ENCODE data around the gene ARHGEF4. TPM values are rescaled to one million over a fixed set of nuclear protein-coding genes. Genes with fewer than 3 reads are reported as not detected.

ARHGEF4 gene
- total and polyA plus RNA-seq, 7 donors, result 1.7 to 32.4 (median 17.2) TPM; not detected in 1

DNA sequence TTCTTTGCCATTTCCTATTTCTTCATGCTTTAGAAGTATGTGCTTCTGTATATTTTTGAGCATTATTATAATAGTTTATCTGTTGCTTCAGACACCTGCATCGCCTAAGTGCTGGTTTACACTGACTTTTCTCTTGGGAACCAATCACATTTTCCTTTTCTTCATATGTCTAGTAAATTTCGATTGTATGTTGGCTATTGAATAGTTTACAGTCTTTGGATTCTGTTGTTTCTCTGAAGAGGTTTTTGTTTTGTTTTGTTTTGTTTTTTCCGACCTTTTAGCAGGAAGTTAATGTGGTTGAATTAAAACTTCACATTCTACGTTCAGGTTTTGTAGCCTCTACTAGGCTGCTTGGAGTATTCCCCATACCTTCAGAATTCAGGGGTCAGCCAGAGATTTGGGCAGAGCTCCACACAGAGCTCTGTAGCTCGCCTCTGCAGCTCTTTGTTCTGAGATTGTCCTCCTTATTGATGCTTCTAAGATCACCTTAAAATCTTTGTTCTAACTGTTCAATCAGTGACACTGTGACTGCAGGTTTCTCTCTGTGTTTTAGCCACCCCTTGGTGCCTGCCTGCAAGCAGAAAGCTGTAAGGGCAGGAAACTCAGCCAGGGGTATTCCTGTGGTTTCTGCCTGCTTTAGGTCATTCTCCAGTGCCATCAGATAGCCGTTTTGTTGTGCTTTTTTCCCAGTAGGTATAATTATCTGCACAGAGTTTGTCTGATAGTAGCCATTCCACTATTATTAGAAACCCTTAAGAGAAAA lies 173.2 kb downstream of the ARHGEF4 start:
- Histone ChIP-seq H3K27ac (no peak overlapping the region), H3K27me3 (peaks cover 0 to 15% (median 0%) of the 10 kb centered on the region in 3 donors), H3K4me3 (no peak overlapping the region), H3K36me3 (no peaks in the 10 kb centered on the region), H3K9me3 (no peaks in the 10 kb centered on the region), H3K4me1 (no peaks in the 10 kb centered on the region)
- no peak for TF ChIP-seq EP300 (IDR thresholded peaks at IDR 0.05)
- no peak for TF ChIP-seq POLR2AphosphoS5 (IDR thresholded peaks at IDR 0.05)
- no peak for TF ChIP-seq POLR2A (IDR thresholded peaks at IDR 0.05)
- TF ChIP-seq, protein P1, sequence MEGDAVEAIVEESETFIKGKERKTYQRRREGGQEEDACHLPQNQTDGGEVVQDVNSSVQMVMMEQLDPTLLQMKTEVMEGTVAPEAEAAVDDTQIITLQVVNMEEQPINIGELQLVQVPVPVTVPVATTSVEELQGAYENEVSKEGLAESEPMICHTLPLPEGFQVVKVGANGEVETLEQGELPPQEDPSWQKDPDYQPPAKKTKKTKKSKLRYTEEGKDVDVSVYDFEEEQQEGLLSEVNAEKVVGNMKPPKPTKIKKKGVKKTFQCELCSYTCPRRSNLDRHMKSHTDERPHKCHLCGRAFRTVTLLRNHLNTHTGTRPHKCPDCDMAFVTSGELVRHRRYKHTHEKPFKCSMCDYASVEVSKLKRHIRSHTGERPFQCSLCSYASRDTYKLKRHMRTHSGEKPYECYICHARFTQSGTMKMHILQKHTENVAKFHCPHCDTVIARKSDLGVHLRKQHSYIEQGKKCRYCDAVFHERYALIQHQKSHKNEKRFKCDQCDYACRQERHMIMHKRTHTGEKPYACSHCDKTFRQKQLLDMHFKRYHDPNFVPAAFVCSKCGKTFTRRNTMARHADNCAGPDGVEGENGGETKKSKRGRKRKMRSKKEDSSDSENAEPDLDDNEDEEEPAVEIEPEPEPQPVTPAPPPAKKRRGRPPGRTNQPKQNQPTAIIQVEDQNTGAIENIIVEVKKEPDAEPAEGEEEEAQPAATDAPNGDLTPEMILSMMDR (IDR thresholded peaks at IDR 0.05), result no peak
- no peak for DNase-seq
- WGBS, 2 donors, result 61 to 69% methylated on average over 6 of the region's 6 CpGs
- intact Hi-C loops (cut with DNase I), result no loop called here

DNA sequence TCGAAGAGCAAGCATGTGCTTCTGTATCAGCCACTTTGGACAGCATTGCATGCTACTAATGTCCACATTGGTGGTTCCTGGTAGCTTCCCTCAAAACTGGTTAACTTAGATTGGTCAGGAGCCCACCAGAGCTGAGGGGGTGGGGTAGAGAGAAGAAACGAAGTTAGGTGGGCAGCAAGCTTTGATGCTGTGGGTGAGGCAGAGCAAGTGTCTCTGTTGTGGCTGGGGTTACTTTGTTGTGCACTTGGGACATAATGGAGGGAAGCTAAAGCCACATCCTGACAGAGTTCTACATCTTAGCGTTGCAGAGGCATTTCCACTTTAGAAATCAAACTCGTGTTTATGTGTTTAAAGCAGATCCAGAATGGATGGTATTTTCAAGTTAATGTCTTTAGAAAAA lies 173.9 kb downstream of the ARHGEF4 start:
- Histone ChIP-seq H3K9me3 (no peaks in the 10 kb centered on the region), H3K36me3 (no peaks in the 10 kb centered on the region), H3K27ac (no peak overlapping the region), H3K27me3 (peaks cover 0 to 15% (median 0%) of the 10 kb centered on the region in 3 donors), H3K4me3 (no peak overlapping the region), H3K4me1 (no peaks in the 10 kb centered on the region)
- intact Hi-C loops (cut with DNase I), result no loop called here
- 58 to 67% methylated on average over 4 of the region's 4 CpGs for WGBS, 2 donors
- TF ChIP-seq POLR2A (IDR thresholded peaks at IDR 0.05) (no peak), EP300 (IDR thresholded peaks at IDR 0.05) (no peak), POLR2AphosphoS5 (IDR thresholded peaks at IDR 0.05) (no peak)
- TF ChIP-seq, protein P1 (IDR thresholded peaks at IDR 0.05), result no peak
- DNase-seq, result no peak

DNA sequence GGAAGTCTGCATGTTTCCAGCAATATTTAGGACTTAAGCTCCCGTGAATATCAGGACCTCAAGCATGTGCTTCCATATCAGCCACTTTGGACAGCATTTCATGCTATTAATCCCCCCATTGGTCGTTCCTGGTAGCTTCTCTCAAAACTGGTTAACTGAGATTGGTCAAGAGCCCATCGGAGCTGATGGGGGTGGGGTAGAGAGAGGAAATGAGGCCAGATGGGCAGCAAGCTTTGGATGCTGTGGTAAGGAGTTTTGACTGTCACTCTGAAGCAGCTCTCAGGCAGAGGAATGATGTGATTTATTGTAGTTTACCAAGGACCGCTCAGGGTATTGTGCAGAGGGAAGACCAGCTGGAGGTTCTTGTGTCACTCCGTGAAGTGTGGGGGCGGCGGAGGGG lies 174.8 kb downstream of the ARHGEF4 start:
- TF ChIP-seq POLR2A (IDR thresholded peaks at IDR 0.05) (no peak), POLR2AphosphoS5 (IDR thresholded peaks at IDR 0.05) (no peak)
- TF ChIP-seq, protein P1 (IDR thresholded peaks at IDR 0.05), result no peak
- Histone ChIP-seq H3K4me3 (no peak overlapping the region), H3K27me3 (peaks cover 0 to 15% (median 0%) of the 10 kb centered on the region in 3 donors), H3K36me3 (no peaks in the 10 kb centered on the region), H3K9me3 (no peaks in the 10 kb centered on the region), H3K4me1 (no peaks in the 10 kb centered on the region), H3K27ac (no peak overlapping the region)
- 55 to 58% methylated on average over 7 of the region's 7 CpGs for WGBS, 2 donors
- DNase-seq, result no peak
- intact Hi-C loops (cut with DNase I), result no loop called here

DNA sequence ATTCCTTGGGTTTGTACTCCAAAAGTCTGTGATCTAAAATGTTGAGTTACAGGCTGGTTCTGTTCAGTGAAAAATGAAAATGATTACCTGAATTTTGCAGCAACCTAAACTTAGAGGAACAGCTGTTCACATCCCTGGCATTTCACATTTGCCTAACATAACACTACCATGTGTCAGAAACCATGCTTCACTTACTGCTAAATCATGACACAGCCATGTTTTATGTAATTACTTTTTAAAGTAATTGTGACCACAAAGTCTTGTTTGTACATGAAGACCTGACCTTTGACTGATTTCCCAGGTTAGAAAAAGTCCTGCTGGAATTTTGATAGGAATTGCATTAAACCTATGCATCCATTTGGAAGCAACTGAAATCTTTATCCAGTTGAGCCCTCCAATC lies 177.4 kb downstream of the ARHGEF4 start:
- intact Hi-C loops (cut with DNase I), result no loop called here
- Histone ChIP-seq H3K27me3 (peaks cover 0 to 15% (median 0%) of the 10 kb centered on the region in 3 donors), H3K9me3 (no peaks in the 10 kb centered on the region), H3K4me3 (no peak overlapping the region), H3K27ac (no peak overlapping the region), H3K36me3 (no peaks in the 10 kb centered on the region), H3K4me1 (no peaks in the 10 kb centered on the region)
- DNase-seq, result no peak
- TF ChIP-seq POLR2A (IDR thresholded peaks at IDR 0.05), result no peak
- TF ChIP-seq, protein P1 (IDR thresholded peaks at IDR 0.05), result no peak
- TF ChIP-seq POLR2AphosphoS5 (IDR thresholded peaks at IDR 0.05), result no peak
- TF ChIP-seq EP300 (IDR thresholded peaks at IDR 0.05), result no peak

DNA sequence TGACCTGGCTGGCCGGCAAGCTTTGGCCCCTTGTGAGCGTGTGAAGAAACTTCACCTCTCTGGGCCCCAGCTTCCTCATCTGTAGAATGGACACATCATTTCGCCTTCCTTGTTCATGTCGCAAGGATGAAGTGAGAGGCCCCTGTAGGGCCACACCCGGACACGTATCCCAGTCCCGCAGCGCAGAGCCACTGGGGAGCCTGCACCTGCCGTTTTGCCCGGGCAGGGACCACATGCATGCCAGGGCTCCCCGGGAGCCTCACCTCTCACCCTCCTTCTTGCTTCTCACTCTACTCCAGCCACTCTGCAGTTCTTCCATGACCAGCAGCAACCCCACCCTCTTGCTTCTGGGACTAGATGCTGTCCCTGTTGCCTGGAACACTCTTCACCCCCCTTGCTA lies 179.1 kb downstream of the ARHGEF4 start:
- 83 to 92% methylated on average over 11 of the region's 11 CpGs for WGBS, 2 donors
- Histone ChIP-seq H3K9me3 (no peaks in the 10 kb centered on the region), H3K27me3 (peaks cover 0 to 7% (median 0%) of the 10 kb centered on the region in 3 donors), H3K4me3 (no peak overlapping the region), H3K27ac (no peak overlapping the region), H3K36me3 (no peaks in the 10 kb centered on the region), H3K4me1 (no peaks in the 10 kb centered on the region)
- TF ChIP-seq EP300 (IDR thresholded peaks at IDR 0.05) (no peak), POLR2AphosphoS5 (IDR thresholded peaks at IDR 0.05) (no peak), POLR2A (IDR thresholded peaks at IDR 0.05) (no peak)
- TF ChIP-seq, protein P1 (IDR thresholded peaks at IDR 0.05), result no peak
- intact Hi-C loops (cut with DNase I), result no loop called here
- DNase-seq, result no peak

Measured in sigmoid colon (tissue), 7 donors.